SKM-1 treated with dmso at 0.1 percent for 144 hours (cell line): ENCODE measurements around the gene PIK3R1.

ENCODE experiments used
- DNase-seq: peaks from one replicate; lab custom pipeline; 2025; ENCODE audit not compliant: unreplicated experiment; lab: John Stamatoyannopoulos, UW

The PIK3R1 gene

DNA sequence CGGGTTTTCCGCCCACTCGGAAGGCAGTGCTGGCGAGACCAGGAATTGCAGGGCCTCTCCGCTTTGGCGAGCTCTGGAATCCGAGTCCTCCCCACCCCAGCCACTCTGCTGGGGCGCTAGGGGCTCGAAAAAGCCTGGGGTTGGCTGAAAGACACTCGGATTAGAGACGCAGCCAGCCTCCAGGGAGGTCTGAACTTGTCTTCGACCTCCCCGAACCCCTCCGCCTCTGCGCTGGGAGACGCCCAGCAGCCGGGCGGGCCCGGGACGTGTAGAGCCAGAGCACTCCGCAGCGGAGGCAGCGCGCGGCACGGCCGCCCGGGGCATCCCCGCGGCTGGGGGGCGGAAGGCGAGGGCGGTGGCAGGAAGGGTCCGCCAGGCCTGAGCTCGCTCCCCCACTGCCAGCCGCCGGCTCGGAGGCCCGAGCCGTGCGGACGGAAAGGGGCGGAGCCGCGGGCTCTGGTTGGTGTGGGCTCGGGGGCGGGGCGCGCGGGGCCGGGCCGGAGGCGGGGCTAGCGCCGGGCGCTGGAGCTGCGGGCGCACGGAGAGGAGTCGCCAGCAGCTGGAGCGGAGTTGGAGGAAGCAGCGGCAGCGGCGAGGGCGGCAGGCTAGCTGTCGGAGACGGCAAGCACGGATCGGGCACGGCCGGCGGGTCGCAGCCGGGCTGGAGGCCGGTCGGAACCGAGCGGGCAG lies at the start of gene PIK3R1:
Gene PIK3R1 (plus strand): TSS at position 549 of the 690 bp plus-strand sequence. CDS start 10,920 bp downstream, outside the sequence.
- peak; percentile 91 for DNase-seq

DNA sequence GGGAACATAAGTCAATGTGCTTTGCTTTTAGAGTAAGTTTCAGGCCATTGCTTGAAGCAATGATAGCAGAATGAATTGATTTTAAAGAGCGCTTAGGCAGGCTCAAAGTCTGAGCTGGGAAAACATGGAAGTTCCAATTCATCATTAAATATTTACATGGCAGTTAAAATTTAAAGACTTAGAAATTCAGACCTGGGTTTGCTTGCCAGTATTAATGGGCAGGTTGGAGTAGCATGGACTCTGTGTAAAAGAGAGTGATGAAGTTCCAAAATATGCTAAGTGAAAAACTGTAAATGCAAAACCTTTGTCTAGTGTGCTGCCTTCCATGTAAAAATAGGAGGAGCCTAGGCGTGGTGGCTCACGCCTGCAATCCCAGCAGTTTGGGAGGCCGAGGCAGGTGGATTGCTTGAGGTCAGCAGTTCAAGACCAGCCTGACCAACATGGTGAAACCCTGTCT lies 48.3 kb upstream of the PIK3R1 start:
- no peak for DNase-seq

DNA sequence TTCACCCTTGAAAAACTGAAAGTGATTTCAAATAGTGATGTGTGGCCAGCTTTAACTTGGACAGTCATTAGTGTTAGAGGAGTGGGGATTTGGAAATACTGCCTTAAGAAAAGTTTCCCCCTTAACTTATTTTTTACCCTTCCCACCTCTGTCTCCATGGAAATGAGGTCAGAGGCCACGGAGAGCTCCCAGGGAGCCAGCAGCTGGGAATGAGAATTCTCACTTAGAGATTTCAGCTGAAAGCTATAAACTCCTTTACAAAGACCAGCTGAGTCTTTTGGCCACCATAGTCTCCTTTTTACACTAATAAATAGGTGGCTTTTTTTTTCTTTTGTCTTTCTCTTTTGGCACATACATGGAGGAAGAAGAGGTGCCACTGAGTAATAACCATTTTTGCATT lies 45.7 kb upstream of the PIK3R1 start:
- no peak for DNase-seq

DNA sequence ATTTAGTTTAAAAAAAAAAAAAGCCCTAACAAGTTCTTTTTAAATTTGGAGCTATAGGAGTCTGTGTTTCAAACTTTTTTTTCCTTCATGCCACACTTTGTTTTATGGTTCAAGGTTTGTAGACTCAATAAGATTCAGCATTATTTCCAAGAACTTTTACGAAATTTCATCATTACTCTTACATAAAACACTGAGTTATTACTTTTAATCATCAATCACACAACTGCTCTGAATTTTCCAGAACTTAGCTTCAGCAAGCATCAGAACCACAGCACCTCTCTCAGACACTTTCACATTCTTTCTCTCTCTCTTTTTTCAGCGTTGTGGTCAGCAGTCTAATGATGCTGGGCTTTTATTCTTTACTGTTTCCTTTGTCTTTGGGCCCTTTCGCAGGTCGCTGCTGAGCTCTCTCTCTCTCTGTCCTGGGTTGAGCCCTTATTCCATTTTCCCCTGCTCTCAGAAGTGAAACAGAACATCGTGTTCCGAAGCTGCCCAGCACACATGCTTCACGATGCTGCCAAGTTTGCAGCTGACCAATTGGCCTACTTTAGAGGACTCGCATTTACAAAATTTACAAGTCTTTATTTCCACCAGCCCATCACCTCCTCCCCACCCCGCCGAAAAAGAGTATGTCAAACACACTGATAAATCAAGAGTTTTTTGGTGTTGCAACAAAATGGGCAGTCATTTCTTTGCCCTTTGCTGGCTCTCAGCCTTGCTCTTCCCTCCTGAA lies 44.6 kb upstream of the PIK3R1 start:
- no peak for DNase-seq

DNA sequence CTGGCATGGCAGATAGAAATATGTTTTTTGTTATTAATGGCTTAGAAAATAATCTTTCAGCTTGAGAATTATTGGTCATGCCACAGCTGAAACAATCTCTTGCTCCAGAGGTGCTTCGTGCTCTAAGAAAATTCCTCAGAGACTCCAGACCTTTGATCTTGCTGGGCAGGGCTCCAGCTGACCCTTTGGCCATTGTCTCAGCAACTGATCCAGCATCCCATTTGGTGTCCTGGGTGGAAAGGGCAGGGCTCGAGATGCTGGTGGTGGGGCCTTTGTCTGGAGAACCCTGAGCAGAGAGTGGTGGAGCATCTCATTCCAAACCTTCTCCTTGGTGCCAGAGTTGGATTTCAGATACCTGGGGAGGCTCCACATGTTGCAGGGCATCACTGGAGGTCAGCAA lies 43.2 kb upstream of the PIK3R1 start:
- no peak for DNase-seq

DNA sequence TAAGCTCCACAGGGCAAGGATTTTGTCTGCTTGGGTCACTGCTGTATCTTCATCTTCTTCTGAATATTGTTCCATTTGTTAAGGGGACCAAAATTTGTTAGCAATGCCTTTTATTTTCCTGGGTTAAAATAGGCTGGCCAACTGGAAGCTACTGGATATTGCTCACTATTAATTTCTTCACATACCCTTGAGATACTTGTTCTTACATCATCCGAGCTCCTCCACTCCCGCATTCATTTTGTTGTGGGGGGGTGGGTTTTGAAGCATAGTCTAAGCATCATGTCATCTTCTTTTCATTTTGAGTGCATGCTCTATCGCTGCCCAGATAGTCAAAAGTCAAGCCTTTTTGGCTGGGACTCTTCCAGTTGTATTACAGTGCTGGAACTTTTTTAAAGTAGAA lies 42.5 kb upstream of the PIK3R1 start:
- DNase-seq, result no peak

DNA sequence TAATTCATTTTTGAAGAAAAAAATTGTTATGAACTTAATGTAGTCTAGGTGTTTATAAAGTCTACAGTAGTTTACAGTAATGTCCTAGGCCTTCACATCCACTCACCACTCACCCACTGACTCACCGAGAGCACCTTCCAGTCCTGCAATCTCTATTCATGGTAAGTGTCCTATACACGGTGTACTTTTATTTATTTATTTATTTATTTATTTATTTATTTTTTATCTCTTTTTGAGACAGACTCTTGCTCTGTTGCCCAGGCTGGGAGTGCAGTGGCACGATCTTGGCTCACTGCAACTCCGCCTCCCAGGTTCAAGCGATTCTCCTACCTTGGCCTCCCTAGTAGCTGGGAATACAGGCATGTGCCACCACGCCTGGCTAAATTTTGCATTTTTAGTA lies 39.3 kb upstream of the PIK3R1 start:
- no peak for DNase-seq

DNA sequence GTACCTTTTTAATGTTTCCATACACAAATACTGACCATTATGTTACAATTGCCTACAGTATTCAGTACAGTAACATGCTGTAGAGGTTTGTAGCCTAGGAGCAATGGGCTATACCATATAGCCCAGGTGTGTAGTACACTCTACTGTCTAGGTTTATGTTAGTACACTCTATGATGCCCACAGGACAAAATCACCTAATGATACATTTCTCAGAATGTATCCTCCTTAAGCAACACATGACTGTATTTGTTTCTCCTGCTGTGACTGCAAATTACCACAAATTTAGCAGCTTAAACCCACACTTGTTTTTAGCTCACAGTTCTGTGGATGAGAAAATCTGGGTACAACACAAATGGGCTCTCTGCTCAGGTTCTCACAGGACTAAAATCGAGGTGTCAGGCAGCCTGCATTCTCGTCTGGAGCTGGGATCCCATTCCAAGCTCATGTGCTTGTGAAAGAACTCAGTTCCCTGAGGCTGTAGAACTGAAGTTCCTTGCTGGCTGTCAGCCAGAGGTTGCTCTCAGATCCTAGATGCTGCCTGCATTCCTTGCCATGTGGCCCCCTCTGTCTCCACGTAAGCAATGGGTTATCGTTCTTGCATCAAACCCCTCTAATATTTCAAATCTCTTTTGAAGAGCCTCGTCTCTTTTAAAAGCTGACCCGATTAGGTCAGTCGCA lies 38.6 kb upstream of the PIK3R1 start:
- no peak for DNase-seq

DNA sequence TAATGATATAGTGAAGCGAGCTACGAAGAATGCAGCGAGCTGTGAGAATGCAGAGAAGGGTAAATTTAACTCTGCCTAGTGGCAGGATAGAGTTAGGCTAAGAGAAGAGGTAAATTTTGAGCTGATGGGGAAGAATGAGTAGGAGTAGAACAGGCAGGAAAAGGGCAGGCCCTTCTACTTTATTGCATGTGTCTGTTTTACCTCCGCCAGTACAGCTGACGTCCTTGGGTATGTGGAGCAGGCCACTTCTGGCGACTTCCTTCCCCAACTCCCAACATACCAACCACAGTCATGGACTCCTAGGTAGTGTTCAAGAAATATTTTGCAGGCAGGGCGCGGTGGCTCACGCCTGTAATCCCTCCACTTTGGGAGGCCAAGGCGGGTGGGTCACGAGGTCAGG lies 37.9 kb upstream of the PIK3R1 start:
- no peak for DNase-seq

DNA sequence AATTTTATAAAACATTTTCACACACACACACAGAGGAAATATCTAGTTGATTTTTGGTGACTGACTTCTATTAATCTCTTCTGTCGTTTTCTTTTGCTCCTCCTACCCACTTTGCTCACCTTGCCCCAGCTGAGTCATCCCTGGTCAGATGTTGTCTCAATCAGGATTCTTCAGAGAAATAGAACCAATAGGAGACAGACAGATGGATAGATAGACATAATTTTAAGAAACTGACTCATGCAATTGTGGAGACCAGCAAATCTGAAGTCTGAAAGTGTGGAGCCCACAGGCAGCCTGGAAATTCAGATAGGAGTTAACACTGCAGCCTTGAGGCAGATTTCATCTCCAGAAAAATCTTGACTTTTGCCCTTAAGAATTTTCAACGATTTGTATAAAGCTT lies 37.0 kb upstream of the PIK3R1 start:
- no peak for DNase-seq

DNA sequence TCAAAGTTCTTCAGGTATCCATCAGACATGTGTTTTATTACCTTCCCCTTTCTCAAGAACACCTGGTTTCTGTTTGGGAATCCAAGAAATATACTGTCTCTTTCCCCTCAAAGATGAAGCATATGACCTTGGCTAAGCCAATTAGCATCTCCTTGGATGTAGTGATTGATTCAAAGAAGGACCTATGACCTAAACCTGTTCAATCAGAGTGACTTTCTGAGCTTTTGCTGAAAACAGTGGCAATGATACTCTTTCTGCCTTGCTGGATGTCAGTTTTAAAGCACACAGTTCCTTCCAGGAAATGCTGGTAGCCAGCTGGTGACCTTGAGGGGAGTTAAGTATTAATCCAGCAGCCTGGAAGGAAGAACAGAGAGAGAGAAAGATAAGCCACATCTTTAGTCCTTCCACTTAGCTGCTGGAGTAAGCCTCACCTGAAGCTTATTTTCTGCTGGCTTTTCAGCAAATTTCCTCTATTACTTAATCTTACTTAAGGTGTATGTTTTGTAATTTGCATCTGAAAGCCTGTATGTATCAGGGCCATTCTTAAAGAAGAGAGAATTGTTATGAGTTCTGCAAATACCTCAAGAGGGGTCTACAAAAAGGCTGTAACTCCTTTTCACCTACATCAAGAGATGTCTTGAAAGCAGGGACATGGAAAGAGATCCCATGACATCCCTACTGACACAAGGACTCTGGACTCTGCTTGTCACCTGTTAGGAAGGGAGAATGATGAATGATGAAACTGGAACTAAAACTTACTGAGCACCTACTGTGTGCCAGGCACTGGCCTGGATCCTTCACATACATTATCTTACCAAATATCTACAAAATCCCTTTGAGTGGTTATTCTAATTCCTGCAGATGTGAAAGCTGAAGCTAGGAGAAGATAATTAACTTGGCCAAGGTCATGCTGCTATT lies 35.2 kb upstream of the PIK3R1 start:
- no peak for DNase-seq

DNA sequence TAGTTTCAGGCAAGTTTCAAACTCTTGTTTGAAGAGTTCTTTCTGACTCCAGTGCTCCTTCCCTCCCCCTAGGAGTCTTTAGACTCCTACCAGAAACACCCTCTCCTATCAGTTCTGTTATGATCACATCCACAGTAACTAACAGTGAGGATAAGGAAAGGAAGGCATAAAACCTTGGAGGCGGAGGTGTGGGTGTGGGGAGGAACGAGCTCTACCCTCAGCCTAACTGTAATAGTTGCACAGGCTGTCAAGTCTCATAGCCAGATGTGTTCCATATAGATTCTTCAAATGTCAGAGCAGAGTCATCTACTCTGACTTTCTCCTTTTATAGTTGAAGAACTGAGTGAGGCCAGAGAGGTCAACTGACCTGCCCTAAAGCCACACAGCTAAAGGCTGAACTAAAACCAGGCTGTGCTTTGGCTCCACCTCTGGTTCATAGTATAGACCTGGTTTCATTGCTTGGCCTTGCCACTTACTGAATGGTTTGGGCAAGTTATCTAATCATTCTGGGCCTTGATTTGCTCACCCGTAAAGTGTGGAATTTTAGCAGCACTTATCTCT lies 34.4 kb upstream of the PIK3R1 start:
- DNase-seq, result no peak

DNA sequence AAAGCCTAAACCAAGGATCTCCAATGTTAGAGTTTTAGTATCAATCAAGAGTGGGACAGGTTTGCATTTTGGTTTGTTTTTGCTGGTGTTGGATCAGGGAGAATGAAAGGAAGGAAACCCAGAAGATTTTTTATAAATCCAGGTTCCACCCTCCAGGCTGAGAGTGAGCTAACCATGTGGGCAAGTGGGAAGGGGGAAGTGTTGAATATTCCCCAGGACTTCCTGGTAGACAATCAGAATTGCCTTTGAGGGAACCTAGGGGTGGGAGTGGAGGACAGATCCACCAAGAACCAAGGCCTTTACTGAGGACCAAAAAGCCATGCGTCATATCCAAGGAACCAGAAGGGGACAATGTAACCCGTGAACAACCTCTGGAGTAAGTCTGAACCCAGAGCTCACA lies 33.5 kb upstream of the PIK3R1 start:
- DNase-seq, result no peak

DNA sequence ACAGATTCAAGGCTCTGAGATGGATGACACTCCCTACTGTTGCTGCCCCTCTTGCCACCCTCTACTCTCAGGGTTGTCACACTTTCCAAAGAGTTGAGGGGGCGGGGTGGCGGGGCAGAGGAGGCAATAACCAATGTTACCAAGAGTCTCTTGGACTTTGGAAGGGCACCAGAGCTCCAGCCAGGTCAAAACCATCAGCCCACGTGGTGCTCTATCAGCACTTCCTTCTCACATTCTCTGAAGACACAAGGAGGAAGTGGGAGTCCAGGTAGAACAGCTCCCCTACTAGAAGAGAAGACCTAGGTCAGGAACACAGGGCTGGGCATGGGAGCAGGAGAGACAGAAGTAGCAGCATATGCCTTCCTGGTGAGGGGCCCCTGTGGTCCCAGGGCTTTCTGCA lies 33.0 kb upstream of the PIK3R1 start:
- no peak for DNase-seq

DNA sequence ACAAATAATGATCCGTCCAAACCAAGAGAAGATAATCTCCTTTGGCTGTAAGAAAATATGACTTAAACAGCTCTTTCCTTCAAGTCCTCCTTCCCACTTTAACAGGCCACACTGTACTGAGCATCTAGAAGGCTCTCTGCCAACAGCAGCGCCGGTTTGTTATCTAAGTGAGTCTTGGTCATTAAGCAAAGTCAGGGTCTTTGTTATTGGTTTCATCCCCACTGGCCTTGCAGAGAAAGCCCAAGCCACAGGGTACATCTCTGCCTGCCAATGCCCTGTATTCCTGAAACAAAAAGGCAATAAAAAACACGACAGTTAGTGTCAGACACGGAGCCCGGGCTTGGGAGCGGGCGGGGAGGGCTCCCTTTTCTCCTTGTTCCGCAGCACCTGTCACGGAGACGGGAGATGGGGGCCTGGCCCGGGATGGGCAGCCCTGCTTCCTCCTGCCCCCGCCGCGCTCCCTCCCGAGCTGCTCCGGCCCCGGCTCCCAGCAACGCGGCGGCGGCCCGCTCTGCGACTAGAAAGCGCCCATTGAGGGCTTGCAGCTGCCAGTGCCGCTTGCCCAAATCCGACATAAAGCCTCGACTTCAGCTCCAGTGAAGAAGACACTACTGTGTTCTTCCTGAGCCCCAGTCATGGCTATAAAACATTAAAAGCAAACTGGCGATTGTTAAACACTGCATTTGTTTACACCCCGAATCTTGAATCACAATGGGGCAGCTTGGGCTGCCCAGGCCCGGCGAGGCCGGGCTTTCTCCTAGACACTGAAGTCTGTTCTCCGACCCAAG lies 28.1 kb upstream of the PIK3R1 start:
- DNase-seq, result no peak

DNA sequence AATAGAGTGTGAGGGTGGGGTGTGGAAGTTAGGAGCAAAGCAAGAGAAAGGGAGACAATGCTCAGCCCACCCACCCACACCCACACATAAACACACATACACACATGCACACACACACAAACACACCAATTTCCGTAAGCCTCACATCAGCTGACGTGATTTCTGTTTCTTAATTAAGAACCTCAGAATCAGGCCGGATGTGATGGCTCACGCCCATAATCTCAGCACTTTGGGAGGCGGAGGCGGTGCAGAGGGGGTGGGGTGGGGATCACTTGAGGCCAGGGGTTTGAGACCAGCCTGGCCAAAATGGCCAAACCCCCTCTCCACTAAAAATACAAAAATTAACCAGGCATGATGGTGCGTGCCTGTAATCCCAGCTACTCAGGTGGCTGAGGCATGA lies 26.4 kb upstream of the PIK3R1 start:
- DNase-seq, result no peak

DNA sequence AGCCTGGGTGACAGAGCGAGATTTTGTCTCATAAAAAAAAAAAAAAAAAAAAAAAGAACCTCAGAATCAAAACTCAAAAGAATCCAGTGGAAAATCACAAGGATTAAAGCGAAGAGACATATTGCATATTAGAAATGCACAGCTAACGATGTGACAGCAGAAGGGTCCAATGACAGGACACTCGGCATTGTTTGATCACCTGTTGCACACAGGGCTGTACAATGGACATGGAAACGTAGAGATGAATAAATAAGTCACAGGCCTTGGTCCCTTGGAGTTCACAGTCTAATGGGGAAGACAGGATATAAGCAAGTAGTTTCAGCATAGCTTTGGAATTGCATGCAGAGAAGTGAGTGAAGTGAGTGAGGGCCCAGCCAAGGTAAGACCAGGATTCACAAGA lies 25.9 kb upstream of the PIK3R1 start:
- DNase-seq, result no peak

DNA sequence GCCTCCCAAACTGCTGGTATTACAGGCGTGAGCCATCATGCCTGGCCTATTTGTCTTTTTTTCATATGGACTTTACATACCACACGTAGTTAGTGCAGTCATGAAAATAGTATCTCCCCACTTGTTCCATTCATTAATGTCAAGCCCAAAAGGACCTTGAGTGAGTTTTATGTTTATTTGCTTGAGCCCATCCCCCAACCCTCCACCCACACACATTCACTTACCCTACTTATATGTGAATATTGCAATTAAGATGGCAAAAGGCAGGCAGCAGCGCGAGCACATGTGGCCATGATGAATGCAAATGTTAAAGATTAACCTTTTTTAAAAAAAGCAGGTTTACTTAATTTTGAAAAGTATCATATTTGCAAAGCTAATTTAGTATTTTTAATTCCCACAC lies 24.9 kb upstream of the PIK3R1 start:
- DNase-seq, result no peak

DNA sequence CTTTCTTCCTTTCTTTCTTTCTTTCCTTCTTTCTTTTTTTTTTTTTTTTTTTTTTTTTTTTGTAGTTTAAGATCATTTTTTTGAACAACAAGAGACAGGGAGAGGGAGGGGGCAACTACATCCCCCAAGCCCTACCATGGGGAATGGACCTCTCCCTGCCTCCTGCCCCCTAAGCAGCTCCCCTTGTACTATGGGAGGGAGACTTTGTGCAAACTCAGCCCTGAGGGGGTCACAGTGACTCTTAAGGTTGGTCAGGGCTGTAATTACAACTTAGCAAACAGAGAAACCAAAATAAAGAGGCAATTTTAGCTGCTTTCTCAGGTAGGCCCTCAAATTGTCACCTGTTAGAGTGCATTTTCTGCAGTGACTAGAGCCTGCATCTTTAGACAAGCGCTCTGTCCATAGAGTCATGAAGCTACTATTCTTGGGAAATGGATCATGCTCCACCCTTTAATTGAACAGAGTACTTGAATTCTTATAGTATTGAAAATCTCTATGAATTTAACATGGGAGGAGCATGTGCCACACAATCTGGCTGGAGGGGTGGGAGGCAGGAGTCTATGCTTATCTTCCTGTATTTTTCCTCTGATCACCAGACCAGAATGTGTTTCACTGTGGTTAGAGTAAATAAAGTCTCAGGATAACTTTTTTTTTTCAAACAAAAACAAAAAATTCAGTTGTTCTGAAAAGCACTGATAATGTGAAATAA lies 24.3 kb upstream of the PIK3R1 start:
- DNase-seq, result no peak
